HepG2 (cell line): ENCODE measurements around the gene DIRAS1. TPM values are rescaled to one million over a fixed set of nuclear protein-coding genes. Genes with fewer than 3 reads are reported as not detected.
A peak's percentile ranks its signal among the peaks of the same experiment; 100 is the strongest.

Experiments
- ATF7 ChIP-seq, 2 experiments: fragments of 450-650 bp in 1 of 2; sonication (generic) in 1 of 2; formaldehyde crosslinking in 1 of 2; IDR thresholded peaks; 2 replicates each; pipeline versions ENCODE4 v1.4.0 to v1.6.1; 2016 to 2020; ENCODE audit warnings: antibody characterized with exemption in 1 of 2, mild to moderate bottlenecking in 1 of 2, missing genetic modification reagents in 1 of 2
- JARID2 ChIP-seq: sonication (generic); formaldehyde crosslinking; IDR thresholded peaks from 2 replicates; pipeline ENCODE4 v1.8.1; 2023; ENCODE audit warnings: missing genetic modification reagents, inconsistent platforms; ENCODE audit not compliant: insufficient replicate concordance
- JUN ChIP-seq: sonication (generic); formaldehyde crosslinking; IDR thresholded peaks from 2 replicates; pipeline ENCODE4 v1.4.0; 2020; ENCODE audit warnings: mild to moderate bottlenecking, missing genetic modification reagents
- MAZ ChIP-seq, 2 experiments: sonication (generic) in 1 of 2; formaldehyde crosslinking in 1 of 2; IDR thresholded peaks; 2 replicates each; pipeline versions ENCODE4 v1.5.0 to v1.6.1; 2012 to 2020; ENCODE audit warnings: low read depth in 2 of 2, mild to moderate bottlenecking in 2 of 2, borderline replicate concordance in 1 of 2, improper control_type of control experiment in 1 of 2, low read length in 1 of 2, missing genetic modification reagents in 1 of 2, moderate library complexity in 1 of 2
- NFIB ChIP-seq: sonication (generic); formaldehyde crosslinking; IDR thresholded peaks from 2 replicates; pipeline ENCODE4 v1.9.0; 2021; ENCODE audit warnings: missing genetic modification reagents, mild to moderate bottlenecking, borderline replicate concordance
- RELA ChIP-seq: sonication (generic); formaldehyde crosslinking; IDR thresholded peaks from 2 replicates; pipeline ENCODE4 v1.4.0; 2020; ENCODE audit warnings: missing genetic modification reagents
- ZFP36L1 ChIP-seq: sonication (generic); formaldehyde crosslinking; IDR thresholded peaks from 2 replicates; pipeline ENCODE4 v1.8.0; 2022; ENCODE audit warnings: mild to moderate bottlenecking, missing genetic modification reagents, moderate library complexity
- ZFP62 ChIP-seq: sonication (generic); formaldehyde crosslinking; IDR thresholded peaks from 2 replicates; pipeline ENCODE4 v1.4.0; 2020; ENCODE audit warnings: missing genetic modification reagents
- ZNF224 ChIP-seq: sonication (generic); formaldehyde crosslinking; IDR thresholded peaks from 2 replicates; pipeline ENCODE4 v1.5.0; 2020; ENCODE audit warnings: mild to moderate bottlenecking, missing genetic modification reagents
- ZNF816 ChIP-seq: sonication (generic); formaldehyde crosslinking; IDR thresholded peaks from 2 replicates; pipeline ENCODE4 v1.8.0; 2022; ENCODE audit warnings: missing genetic modification reagents, mild to moderate bottlenecking, borderline replicate concordance
- polyA plus RNA-seq, 8 experiments: library from polyadenylated mRNA; depleted of rRNA in 3 of 8; stranded (reverse) in 7 of 8; unstranded in 1 of 8; fragments of >200 nt; fragmentation: Illumina TruSeq in 4 of 8; extraction: Trizol in 4 of 8; gene quantifications; 2 replicates each; pipeline versions ENCODE4 v1.2.1 to v1.2.3, GENCODE V29; 2011 to 2016; ENCODE audit warnings: low read depth in 4 of 8, missing spikeins in 1 of 8, mixed read lengths in 1 of 8; ENCODE audit not compliant: insufficient read depth in 1 of 8
- total RNA-seq, 5 experiments: library from RNA; depleted of rRNA; stranded (reverse); fragments of >200 nt; fragmentation: Illumina TruSeq; extraction: Trizol; gene quantifications; 2 replicates each; pipeline ENCODE4 v1.2.3, GENCODE V29; 2016; ENCODE audit warnings: low read depth in 1 of 5
- TF ChIP-seq, protein P1 (sequence below): sonication (generic); formaldehyde crosslinking; conservative IDR thresholded peaks from 2 replicates; pipeline ENCODE4 v1.8.0; 2022; ENCODE audit warnings: low read depth, missing genetic modification reagents
- TF ChIP-seq, protein P2 (sequence below): sonication (generic); formaldehyde crosslinking; IDR thresholded peaks from 2 replicates; pipeline ENCODE4 v1.9.0; 2021; ENCODE audit warnings: mild to moderate bottlenecking, missing genetic modification reagents
- TF ChIP-seq, protein P3 (sequence below), 2 experiments: sonication (generic) in 1 of 2; formaldehyde crosslinking in 1 of 2; IDR thresholded peaks; 2 replicates each; pipeline versions ENCODE4 v1.4.0 to v1.6.1; 2016 to 2020; ENCODE audit warnings: borderline replicate concordance in 1 of 2, low read depth in 1 of 2, mild to moderate bottlenecking in 1 of 2, missing genetic modification reagents in 1 of 2

Gene DIRAS1
- total and polyA plus RNA-seq, 2 of the 13 experiments (the other 11 are each of a cell fraction or from before 2014, with no cell fraction given): 0.97 to 1.8 TPM

DNA sequence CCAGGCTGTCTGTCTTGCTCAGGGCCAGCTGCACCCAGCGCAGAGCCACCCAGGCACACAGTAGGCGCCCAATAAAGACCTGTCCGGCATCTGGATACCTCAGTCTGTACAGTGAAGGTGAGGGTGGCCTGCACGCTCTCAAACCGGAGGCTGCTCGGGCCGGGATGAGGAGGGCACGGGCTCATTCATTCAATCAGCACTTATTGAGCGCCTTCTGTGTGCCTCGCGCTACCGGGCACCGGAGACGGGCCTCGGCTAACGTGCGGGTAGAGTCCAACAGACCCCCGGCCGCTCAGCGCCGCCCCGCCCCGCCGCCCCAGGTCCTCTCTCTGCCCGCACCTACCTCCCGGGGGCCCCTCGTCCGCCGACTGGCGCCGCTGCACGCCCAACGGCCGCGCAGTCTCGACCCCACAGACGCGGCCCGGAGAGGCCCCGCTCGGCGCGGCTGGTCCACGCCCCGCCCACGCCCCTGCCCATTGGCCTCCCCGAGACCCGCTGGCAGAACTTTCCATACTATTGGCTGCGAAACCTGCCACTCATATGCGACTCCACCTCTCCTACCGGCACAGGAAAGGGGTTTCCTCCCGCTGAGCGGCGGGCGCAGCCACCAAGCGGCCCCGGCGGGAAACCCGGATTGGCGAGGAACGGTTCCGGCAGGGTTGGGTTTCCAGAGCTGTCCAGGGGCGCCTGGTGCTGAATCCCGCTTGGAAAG is 18.6 kb upstream of the DIRAS1 start, which contains the start of gene SLC39A3 (continued):
- TF ChIP-seq, protein P1, sequence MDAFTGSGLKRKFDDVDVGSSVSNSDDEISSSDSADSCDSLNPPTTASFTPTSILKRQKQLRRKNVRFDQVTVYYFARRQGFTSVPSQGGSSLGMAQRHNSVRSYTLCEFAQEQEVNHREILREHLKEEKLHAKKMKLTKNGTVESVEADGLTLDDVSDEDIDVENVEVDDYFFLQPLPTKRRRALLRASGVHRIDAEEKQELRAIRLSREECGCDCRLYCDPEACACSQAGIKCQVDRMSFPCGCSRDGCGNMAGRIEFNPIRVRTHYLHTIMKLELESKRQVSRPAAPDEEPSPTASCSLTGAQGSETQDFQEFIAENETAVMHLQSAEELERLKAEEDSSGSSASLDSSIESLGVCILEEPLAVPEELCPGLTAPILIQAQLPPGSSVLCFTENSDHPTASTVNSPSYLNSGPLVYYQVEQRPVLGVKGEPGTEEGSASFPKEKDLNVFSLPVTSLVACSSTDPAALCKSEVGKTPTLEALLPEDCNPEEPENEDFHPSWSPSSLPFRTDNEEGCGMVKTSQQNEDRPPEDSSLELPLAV (CRISPR knock-in tag): 0 out of 2 replicates have a peak, but pooled peaks have one; percentile 64
- peak; percentile 99 for TF ChIP-seq JARID2 (CRISPR knock-in tag)
- peak; percentile 85 for TF ChIP-seq MAZ (IDR thresholded peaks at IDR 0.05; ENCODE audit: borderline replicate concordance, low read depth, low read length)
- TF ChIP-seq MAZ (CRISPR knock-in tag; IDR thresholded peaks at IDR 0.05; ENCODE audit: low read depth): peak; percentile 87; the same call in 1 of the 2 replicates
- TF ChIP-seq, protein P2, sequence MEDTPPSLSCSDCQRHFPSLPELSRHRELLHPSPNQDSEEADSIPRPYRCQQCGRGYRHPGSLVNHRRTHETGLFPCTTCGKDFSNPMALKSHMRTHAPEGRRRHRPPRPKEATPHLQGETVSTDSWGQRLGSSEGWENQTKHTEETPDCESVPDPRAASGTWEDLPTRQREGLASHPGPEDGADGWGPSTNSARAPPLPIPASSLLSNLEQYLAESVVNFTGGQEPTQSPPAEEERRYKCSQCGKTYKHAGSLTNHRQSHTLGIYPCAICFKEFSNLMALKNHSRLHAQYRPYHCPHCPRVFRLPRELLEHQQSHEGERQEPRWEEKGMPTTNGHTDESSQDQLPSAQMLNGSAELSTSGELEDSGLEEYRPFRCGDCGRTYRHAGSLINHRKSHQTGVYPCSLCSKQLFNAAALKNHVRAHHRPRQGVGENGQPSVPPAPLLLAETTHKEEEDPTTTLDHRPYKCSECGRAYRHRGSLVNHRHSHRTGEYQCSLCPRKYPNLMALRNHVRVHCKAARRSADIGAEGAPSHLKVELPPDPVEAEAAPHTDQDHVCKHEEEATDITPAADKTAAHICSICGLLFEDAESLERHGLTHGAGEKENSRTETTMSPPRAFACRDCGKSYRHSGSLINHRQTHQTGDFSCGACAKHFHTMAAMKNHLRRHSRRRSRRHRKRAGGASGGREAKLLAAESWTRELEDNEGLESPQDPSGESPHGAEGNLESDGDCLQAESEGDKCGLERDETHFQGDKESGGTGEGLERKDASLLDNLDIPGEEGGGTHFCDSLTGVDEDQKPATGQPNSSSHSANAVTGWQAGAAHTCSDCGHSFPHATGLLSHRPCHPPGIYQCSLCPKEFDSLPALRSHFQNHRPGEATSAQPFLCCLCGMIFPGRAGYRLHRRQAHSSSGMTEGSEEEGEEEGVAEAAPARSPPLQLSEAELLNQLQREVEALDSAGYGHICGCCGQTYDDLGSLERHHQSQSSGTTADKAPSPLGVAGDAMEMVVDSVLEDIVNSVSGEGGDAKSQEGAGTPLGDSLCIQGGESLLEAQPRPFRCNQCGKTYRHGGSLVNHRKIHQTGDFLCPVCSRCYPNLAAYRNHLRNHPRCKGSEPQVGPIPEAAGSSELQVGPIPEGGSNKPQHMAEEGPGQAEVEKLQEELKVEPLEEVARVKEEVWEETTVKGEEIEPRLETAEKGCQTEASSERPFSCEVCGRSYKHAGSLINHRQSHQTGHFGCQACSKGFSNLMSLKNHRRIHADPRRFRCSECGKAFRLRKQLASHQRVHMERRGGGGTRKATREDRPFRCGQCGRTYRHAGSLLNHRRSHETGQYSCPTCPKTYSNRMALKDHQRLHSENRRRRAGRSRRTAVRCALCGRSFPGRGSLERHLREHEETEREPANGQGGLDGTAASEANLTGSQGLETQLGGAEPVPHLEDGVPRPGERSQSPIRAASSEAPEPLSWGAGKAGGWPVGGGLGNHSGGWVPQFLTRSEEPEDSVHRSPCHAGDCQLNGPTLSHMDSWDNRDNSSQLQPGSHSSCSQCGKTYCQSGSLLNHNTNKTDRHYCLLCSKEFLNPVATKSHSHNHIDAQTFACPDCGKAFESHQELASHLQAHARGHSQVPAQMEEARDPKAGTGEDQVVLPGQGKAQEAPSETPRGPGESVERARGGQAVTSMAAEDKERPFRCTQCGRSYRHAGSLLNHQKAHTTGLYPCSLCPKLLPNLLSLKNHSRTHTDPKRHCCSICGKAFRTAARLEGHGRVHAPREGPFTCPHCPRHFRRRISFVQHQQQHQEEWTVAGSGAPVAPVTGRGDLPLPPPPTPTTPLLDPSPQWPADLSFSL (CRISPR knock-in tag): no peak
- TF ChIP-seq ZNF816: peak; percentile 97
- no peak for TF ChIP-seq NFIB (CRISPR knock-in tag)
- no peak for TF ChIP-seq ZFP62
- peak; percentile 98 for TF ChIP-seq ZFP36L1 (CRISPR knock-in tag)
- TF ChIP-seq ZNF224 (CRISPR knock-in tag): peak; percentile 87; the same call in 1 of the 2 replicates
- peak; percentile 64; the same call in 1 of the 2 replicates for TF ChIP-seq JUN
- peak; percentile 95; the same call in 1 of the 2 replicates for TF ChIP-seq RELA
- TF ChIP-seq ATF7 (IDR thresholded peaks at IDR 0.05): no peak
- no peak for TF ChIP-seq ATF7 (CRISPR knock-in tag; IDR thresholded peaks at IDR 0.05)
- TF ChIP-seq, protein P3, sequence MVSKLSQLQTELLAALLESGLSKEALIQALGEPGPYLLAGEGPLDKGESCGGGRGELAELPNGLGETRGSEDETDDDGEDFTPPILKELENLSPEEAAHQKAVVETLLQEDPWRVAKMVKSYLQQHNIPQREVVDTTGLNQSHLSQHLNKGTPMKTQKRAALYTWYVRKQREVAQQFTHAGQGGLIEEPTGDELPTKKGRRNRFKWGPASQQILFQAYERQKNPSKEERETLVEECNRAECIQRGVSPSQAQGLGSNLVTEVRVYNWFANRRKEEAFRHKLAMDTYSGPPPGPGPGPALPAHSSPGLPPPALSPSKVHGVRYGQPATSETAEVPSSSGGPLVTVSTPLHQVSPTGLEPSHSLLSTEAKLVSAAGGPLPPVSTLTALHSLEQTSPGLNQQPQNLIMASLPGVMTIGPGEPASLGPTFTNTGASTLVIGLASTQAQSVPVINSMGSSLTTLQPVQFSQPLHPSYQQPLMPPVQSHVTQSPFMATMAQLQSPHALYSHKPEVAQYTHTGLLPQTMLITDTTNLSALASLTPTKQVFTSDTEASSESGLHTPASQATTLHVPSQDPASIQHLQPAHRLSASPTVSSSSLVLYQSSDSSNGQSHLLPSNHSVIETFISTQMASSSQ (IDR thresholded peaks at IDR 0.05; ENCODE audit: low read depth): no peak
- TF ChIP-seq, protein P3 (CRISPR knock-in tag; IDR thresholded peaks at IDR 0.05; ENCODE audit: borderline replicate concordance): 0 out of 2 replicates have a peak, but pooled peaks have one; percentile 13
